ENCODE data around the gene CYP27A1. TPM values are rescaled to one million over a fixed set of nuclear protein-coding genes. Genes with fewer than 3 reads are reported as not detected.
"Not testable (repeated sequence)": the region's sequence is repeated elsewhere in the genome, so short reads cannot be mapped to it uniquely, and the experiment has no call there.

The CYP27A1 gene
- total RNA-seq, 1 experiment from 2014 or later = 0.94 TPM

DNA sequence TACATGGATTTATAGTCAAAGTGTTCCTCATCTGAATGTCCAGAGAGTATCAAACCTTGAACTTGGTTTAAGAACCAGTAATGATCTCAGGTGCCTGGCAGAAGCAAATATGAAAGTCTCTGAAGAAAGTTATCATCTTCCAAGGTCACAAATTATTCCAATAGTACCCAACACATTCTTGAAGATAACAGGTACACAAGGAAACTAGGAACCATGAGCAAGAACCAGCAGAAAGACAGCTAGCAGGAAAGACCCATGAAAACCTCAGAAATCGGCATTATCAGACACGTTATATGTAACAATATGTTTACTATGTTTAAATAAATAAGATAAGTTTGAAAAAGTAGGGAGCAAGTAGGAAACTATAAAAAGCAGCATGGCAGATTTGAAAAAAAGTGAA lies 55.5 kb downstream of the CYP27A1 start:
- no peak overlapping the region for H3K27ac ChIP-seq
- H3K4me2 ChIP-seq = no peak overlapping the region
- intact Hi-C loops (cut with micrococcal nuclease; ENCODE audit: unreplicated experiment) = no loop called here
- no peak for TF ChIP-seq EZH2 (IDR thresholded peaks at IDR 0.05; ENCODE audit: low read depth)
- TF ChIP-seq, protein P1, sequence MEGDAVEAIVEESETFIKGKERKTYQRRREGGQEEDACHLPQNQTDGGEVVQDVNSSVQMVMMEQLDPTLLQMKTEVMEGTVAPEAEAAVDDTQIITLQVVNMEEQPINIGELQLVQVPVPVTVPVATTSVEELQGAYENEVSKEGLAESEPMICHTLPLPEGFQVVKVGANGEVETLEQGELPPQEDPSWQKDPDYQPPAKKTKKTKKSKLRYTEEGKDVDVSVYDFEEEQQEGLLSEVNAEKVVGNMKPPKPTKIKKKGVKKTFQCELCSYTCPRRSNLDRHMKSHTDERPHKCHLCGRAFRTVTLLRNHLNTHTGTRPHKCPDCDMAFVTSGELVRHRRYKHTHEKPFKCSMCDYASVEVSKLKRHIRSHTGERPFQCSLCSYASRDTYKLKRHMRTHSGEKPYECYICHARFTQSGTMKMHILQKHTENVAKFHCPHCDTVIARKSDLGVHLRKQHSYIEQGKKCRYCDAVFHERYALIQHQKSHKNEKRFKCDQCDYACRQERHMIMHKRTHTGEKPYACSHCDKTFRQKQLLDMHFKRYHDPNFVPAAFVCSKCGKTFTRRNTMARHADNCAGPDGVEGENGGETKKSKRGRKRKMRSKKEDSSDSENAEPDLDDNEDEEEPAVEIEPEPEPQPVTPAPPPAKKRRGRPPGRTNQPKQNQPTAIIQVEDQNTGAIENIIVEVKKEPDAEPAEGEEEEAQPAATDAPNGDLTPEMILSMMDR (conservative IDR thresholded peaks at IDR 0.05) = no peak
- BruUV-seq (replicated peaks) = no TSS peak
- peaks cover 29% of the 10 kb centered on the region for H3F3A ChIP-seq (ENCODE audit: insufficient read depth, low read depth)
- peaks cover 54% of the 10 kb centered on the region for H3K4me1 ChIP-seq (replicated peaks; ENCODE audit: insufficient read depth)
- CTCF ChIA-PET = no interaction called here
- POLR2A ChIA-PET (ENCODE audit: unreplicated experiment) = no interaction called here
- peaks cover 7% of the 10 kb centered on the region for H3K9me3 ChIP-seq (ENCODE audit: insufficient read depth, low read depth)
- no peak overlapping the region for H3K4me3 ChIP-seq
- H3K79me2 ChIP-seq (ENCODE audit: low read depth) = no peaks in the 10 kb centered on the region
- no peaks in the 10 kb centered on the region for H3K9me2 ChIP-seq (ENCODE audit: insufficient read depth)
- no peaks in the 10 kb centered on the region for H4K20me1 ChIP-seq (ENCODE audit: insufficient read depth)
- H3K27me3 ChIP-seq (ENCODE audit: insufficient read depth, low read depth) = no peaks in the 10 kb centered on the region
- no peak overlapping the region for H2AFZ ChIP-seq
- no peak for DNase-seq
- no peaks in the 10 kb centered on the region for H3K36me3 ChIP-seq (ENCODE audit: low read depth)

- Histone ChIP-seq H3K79me2 (ENCODE audit: low read depth) (no peaks in the 10 kb centered on the region), H3K9me2 (ENCODE audit: insufficient read depth) (no peaks in the 10 kb centered on the region), H3K27me3 (ENCODE audit: insufficient read depth, low read depth) (no peaks in the 10 kb centered on the region), H3K4me2 (peak overlapping the region; percentile 34), H3K9me3 (ENCODE audit: insufficient read depth, low read depth) (peaks cover 7% of the 10 kb centered on the region), H3K36me3 (ENCODE audit: low read depth) (no peaks in the 10 kb centered on the region), H3K4me1 (replicated peaks; ENCODE audit: insufficient read depth) (peaks cover 34% of the 10 kb centered on the region), H2AFZ (no peak overlapping the region), H3F3A (ENCODE audit: insufficient read depth, low read depth) (peaks cover 18% of the 10 kb centered on the region), H3K4me3 (no peak overlapping the region), H4K20me1 (ENCODE audit: insufficient read depth) (no peaks in the 10 kb centered on the region), H3K27ac (no peak overlapping the region)
- intact Hi-C loops (cut with micrococcal nuclease; ENCODE audit: unreplicated experiment) = no loop called here
- peak in 1 of 2 experiments; percentile 61 for DNase-seq
- no TSS peak for BruUV-seq (replicated peaks)
- CTCF ChIA-PET = no interaction called here
- TF ChIP-seq, protein P1 (conservative IDR thresholded peaks at IDR 0.05) = no peak
- no peak for TF ChIP-seq EZH2 (IDR thresholded peaks at IDR 0.05; ENCODE audit: low read depth)
- POLR2A ChIA-PET (ENCODE audit: unreplicated experiment) = no interaction called here
These were observed 57.5 kb downstream of the CYP27A1 start for GRCh38 chr2:218839430-218839829.

- H3K27me3 ChIP-seq (ENCODE audit: insufficient read depth, low read depth) = no peaks in the 10 kb centered on the region
- peaks cover 7% of the 10 kb centered on the region for H3K9me3 ChIP-seq (ENCODE audit: insufficient read depth, low read depth)
- POLR2A ChIA-PET (ENCODE audit: unreplicated experiment) = no interaction called here
- H3K27ac ChIP-seq = no peak overlapping the region
- peaks cover 31% of the 10 kb centered on the region for H3K4me1 ChIP-seq (replicated peaks; ENCODE audit: insufficient read depth)
- H3K36me3 ChIP-seq (ENCODE audit: low read depth) = no peaks in the 10 kb centered on the region
- no peak for DNase-seq
- no peaks in the 10 kb centered on the region for H3K79me2 ChIP-seq (ENCODE audit: low read depth)
- intact Hi-C loops (cut with micrococcal nuclease; ENCODE audit: unreplicated experiment) = no loop called here
- H2AFZ ChIP-seq = no peak overlapping the region
- TF ChIP-seq EZH2 (IDR thresholded peaks at IDR 0.05; ENCODE audit: low read depth) = no peak
- TF ChIP-seq, protein P1 (conservative IDR thresholded peaks at IDR 0.05) = no peak
- H3K4me2 ChIP-seq = peak overlapping the region; percentile 34; the same call in 1 of the 2 replicates
- H4K20me1 ChIP-seq (ENCODE audit: insufficient read depth) = no peaks in the 10 kb centered on the region
- H3K9me2 ChIP-seq (ENCODE audit: insufficient read depth) = no peaks in the 10 kb centered on the region
- no TSS peak for BruUV-seq (replicated peaks)
- H3F3A ChIP-seq (ENCODE audit: insufficient read depth, low read depth) = peaks cover 16% of the 10 kb centered on the region
- no peak overlapping the region for H3K4me3 ChIP-seq
- CTCF ChIA-PET = no interaction called here
These were observed 57.9 kb downstream of the CYP27A1 start for GRCh38 chr2:218839888-218840287.

DNA sequence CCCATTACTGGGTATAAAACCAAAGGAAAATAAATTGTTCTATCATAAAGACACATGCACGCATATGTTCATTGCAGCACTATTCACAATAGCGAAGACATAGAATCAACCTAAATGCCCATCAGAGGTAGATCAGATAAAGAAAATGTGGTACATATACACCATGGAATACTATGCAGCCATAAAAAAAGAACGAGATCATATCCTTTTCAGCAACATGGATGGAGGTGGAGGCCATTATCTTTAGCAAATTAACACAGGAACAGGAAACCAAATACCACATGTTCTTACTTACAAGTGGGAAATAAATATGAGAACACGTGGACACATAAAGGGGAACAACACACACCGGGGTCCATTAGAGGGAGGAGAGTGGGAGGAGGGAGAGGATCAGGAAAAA lies 62.4 kb downstream of the CYP27A1 start:
- H3K27ac ChIP-seq; H3K27me3 ChIP-seq (ENCODE audit: insufficient read depth, low read depth); H4K20me1 ChIP-seq (ENCODE audit: insufficient read depth); POLR2A ChIA-PET (ENCODE audit: unreplicated experiment); H3K4me3 ChIP-seq; H3K4me2 ChIP-seq; H2AFZ ChIP-seq; intact Hi-C loops (cut with micrococcal nuclease; ENCODE audit: unreplicated experiment); BruUV-seq (replicated peaks); H3K9me3 ChIP-seq (ENCODE audit: insufficient read depth, low read depth); DNase-seq; H3K36me3 ChIP-seq (ENCODE audit: low read depth); H3K9me2 ChIP-seq (ENCODE audit: insufficient read depth); H3K79me2 ChIP-seq (ENCODE audit: low read depth); CTCF ChIA-PET: not testable (repeated sequence)
- Histone ChIP-seq H3K4me1 (replicated peaks; ENCODE audit: insufficient read depth) (peaks cover 24% of the 10 kb centered on the region), H3F3A (ENCODE audit: insufficient read depth, low read depth) (peaks cover 15% of the 10 kb centered on the region)

- H3K27me3 ChIP-seq (ENCODE audit: insufficient read depth, low read depth); H2AFZ ChIP-seq; H3K4me3 ChIP-seq; H3K9me3 ChIP-seq (ENCODE audit: insufficient read depth, low read depth); DNase-seq; H4K20me1 ChIP-seq (ENCODE audit: insufficient read depth); H3K9me2 ChIP-seq (ENCODE audit: insufficient read depth); H3K36me3 ChIP-seq (ENCODE audit: low read depth); POLR2A ChIA-PET (ENCODE audit: unreplicated experiment); H3K27ac ChIP-seq; BruUV-seq (replicated peaks); H3K79me2 ChIP-seq (ENCODE audit: low read depth): not testable (repeated sequence)
- CTCF ChIA-PET = interaction anchor here (0.5 to 1.2 kb wide), 9 partner anchors 24 to 330 kb away, joined by 3 to 12 read pairs (median 5); partner anchors contain the start of genes BCS1L, PLCD4 and ZNF142
- Histone ChIP-seq H3K4me1 (replicated peaks; ENCODE audit: insufficient read depth) (peaks cover 33% of the 10 kb centered on the region), H3F3A (ENCODE audit: insufficient read depth, low read depth) (peaks cover 28% of the 10 kb centered on the region), H3K4me2 (peak overlapping the region; percentile 43; the same call in 1 of the 2 replicates)
- intact Hi-C loops (cut with micrococcal nuclease; ENCODE audit: unreplicated experiment) = loop anchor here (1.0 to 5.0 kb wide), 7 partner anchors 119 to 575 kb away; partner anchors contain the start of genes AAMP, CTDSP1, PNKD and TTLL4
These were observed 65.0 kb downstream of the CYP27A1 start for GRCh38 chr2:218846963-218847362.

All from PC-9 (cell line).